Mesenchymal stem cell (in vitro differentiated cells and primary cell): ENCODE measurements around the gene PDE4B.

Source experiments
- DNase-seq: peaks from one replicate; pipeline ENCODE4 v3.0.0-alpha.2; 2013
- H2AFZ ChIP-seq: one replicate; pipeline ENCODE4 v1.6.1; 2013; ENCODE audit warnings: low read depth, mild to moderate bottlenecking, control low read depth, inconsistent platforms, low read length, moderate library complexity
- H2AK5ac ChIP-seq: 2 replicates; pipeline ENCODE4 v1.6.1; 2013; ENCODE audit warnings: low read length, moderate library complexity, mild to moderate bottlenecking, inconsistent platforms; ENCODE audit not compliant: severe bottlenecking
- H2BK120ac ChIP-seq: one replicate; pipeline ENCODE4 v1.6.1; 2013; ENCODE audit warnings: low read depth, mild to moderate bottlenecking, inconsistent platforms, low read length, moderate library complexity
- H2BK12ac ChIP-seq, 2 experiments: one replicate each; pipeline ENCODE4 v1.6.1; 2013; ENCODE audit warnings: inconsistent platforms in 2 of 2, low read length in 2 of 2, mild to moderate bottlenecking in 2 of 2, moderate library complexity in 2 of 2, control low read depth in 1 of 2
- H2BK15ac ChIP-seq: one replicate; pipeline ENCODE4 v1.6.1; 2013; ENCODE audit warnings: mild to moderate bottlenecking, low read depth, inconsistent platforms; ENCODE audit not compliant: poor library complexity, severe bottlenecking
- H2BK5ac ChIP-seq: 2 replicates; pipeline ENCODE4 v1.6.1; 2013; ENCODE audit warnings: low read depth, mild to moderate bottlenecking, low read length, control low read depth, inconsistent platforms; ENCODE audit not compliant: poor library complexity, severe bottlenecking
- H3K14ac ChIP-seq, 2 experiments: one replicate each; pipeline ENCODE4 v1.6.1; 2013; ENCODE audit warnings: inconsistent platforms in 2 of 2, low read length in 2 of 2, control low read depth in 1 of 2, mild to moderate bottlenecking in 1 of 2, moderate library complexity in 1 of 2
- H3K18ac ChIP-seq, 2 experiments: one replicate each; pipeline ENCODE4 v1.6.1; 2013; ENCODE audit warnings: inconsistent platforms in 2 of 2, low read length in 2 of 2, control low read depth in 1 of 2, low read depth in 1 of 2, mild to moderate bottlenecking in 1 of 2
- H3K23ac ChIP-seq, 2 experiments: one replicate each; pipeline ENCODE4 v1.6.1; 2013; ENCODE audit warnings: inconsistent platforms in 2 of 2, low read length in 2 of 2, mild to moderate bottlenecking in 2 of 2, moderate library complexity in 2 of 2, control low read depth in 1 of 2
- H3K27ac ChIP-seq: 2 replicates; pipeline ENCODE4 v1.5.1; 2013; ENCODE audit warnings: mild to moderate bottlenecking, moderate library complexity, low read length, control low read depth, inconsistent platforms; ENCODE audit not compliant: poor library complexity, severe bottlenecking
- H3K27me3 ChIP-seq, 2 experiments: 2 replicates each; pipeline versions ENCODE4 v1.6.1 to v1.7.0; 2013; ENCODE audit warnings: low read length in 2 of 2, mild to moderate bottlenecking in 2 of 2, moderate library complexity in 2 of 2, control low read depth in 1 of 2, inconsistent platforms in 1 of 2; ENCODE audit not compliant: control insufficient read depth in 1 of 2, insufficient read depth in 1 of 2
- H3K36me3 ChIP-seq, 2 experiments: 2 replicates each; pipeline versions ENCODE4 v1.6.1 to v1.7.0; 2013; ENCODE audit warnings: low read length in 2 of 2, control low read depth in 1 of 2, inconsistent platforms in 1 of 2, low read depth in 1 of 2, mild to moderate bottlenecking in 1 of 2; ENCODE audit not compliant: insufficient read depth in 2 of 2, control insufficient read depth in 1 of 2
- H3K4ac ChIP-seq, 2 experiments: one replicate each; pipeline ENCODE4 v1.6.1; 2013; ENCODE audit warnings: inconsistent platforms in 2 of 2, low read length in 2 of 2, mild to moderate bottlenecking in 2 of 2, moderate library complexity in 2 of 2, control low read depth in 1 of 2, low read depth in 1 of 2
- H3K4me1 ChIP-seq: 2 replicates; pipeline ENCODE4 v1.6.1; 2013; ENCODE audit warnings: low read depth, low read length, control low read depth; ENCODE audit not compliant: control insufficient read depth, insufficient read depth
- H3K4me2 ChIP-seq: 2 replicates; pipeline ENCODE4 v1.6.1; 2013; ENCODE audit warnings: low read length, mild to moderate bottlenecking, inconsistent platforms; ENCODE audit not compliant: poor library complexity, severe bottlenecking
- H3K4me3 ChIP-seq, 2 experiments: 2 replicates each; pipeline versions ENCODE4 v1.5.1 to v1.7.0; 2013; ENCODE audit warnings: low read length in 2 of 2, mild to moderate bottlenecking in 2 of 2, control low read depth in 1 of 2, low read depth in 1 of 2; ENCODE audit not compliant: insufficient read depth in 1 of 2
- H3K79me1 ChIP-seq: replicated peaks from 2 replicates; pipeline ENCODE4 v1.6.1; 2013; ENCODE audit warnings: mild to moderate bottlenecking, control low read depth, low read length, inconsistent platforms; ENCODE audit not compliant: poor library complexity, severe bottlenecking
- H3K9ac ChIP-seq: 2 replicates; pipeline ENCODE4 v1.7.0; 2013; ENCODE audit warnings: mild to moderate bottlenecking, low read length, moderate library complexity
- H3K9me3 ChIP-seq: 2 replicates; pipeline ENCODE4 v1.7.0; 2013; ENCODE audit warnings: mild to moderate bottlenecking, low read length; ENCODE audit not compliant: control insufficient read depth
- H4K8ac ChIP-seq: one replicate; pipeline ENCODE4 v1.6.1; 2013; ENCODE audit warnings: inconsistent platforms, mild to moderate bottlenecking, low read length, moderate library complexity
- H4K91ac ChIP-seq: one replicate; pipeline ENCODE4 v1.6.1; 2013; ENCODE audit warnings: mild to moderate bottlenecking, low read length, inconsistent platforms
- WGBS: methylation state at CpG from one replicate; pipeline ENCODE4 v1.1.7; 2013; ENCODE audit warnings: mixed read lengths; 5-methylcytosine and 5-hydroxymethylcytosine counted together

PDE4B gene

DNA sequence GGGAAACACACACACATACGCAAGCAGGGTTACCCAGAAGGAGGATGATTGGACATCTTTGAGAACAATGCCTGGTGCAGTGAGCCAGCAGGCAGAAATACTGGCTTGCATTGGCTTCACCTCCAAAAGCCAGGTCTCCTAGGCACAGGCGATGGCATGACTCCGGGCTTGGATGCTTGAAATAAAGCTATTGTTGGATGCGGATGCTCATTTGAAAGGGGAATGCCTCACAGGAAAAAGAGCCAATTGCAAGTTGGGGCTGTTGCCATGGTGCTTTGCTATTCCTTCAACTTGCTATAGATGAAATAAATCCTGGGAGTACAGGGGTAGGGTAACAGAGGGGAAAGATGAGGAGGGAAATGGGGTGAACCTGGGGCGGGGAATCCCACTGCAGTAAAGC, 560.6 kb downstream of the PDE4B start:
- no peak overlapping the region for H3K14ac ChIP-seq
- H3K36me3 ChIP-seq: no peaks in the 10 kb centered on the region
- no peaks in the 10 kb centered on the region for H3K27me3 ChIP-seq
- H3K4ac ChIP-seq: peak overlapping the region in 1 of 2 experiments; percentile 73
- H3K18ac ChIP-seq: peak overlapping the region; percentile 33 to 56
- 77% methylated on average over 5 of the region's 5 CpGs for WGBS
- H4K8ac ChIP-seq: peak overlapping the region; percentile 71
- no peak overlapping the region for H3K27ac ChIP-seq
- H4K91ac ChIP-seq: no peak overlapping the region
- H2AK5ac ChIP-seq: peak overlapping the region; percentile 13
- H3K4me1 ChIP-seq: peaks cover 2% of the 10 kb centered on the region
- no peak for DNase-seq
- peak overlapping the region in 1 of 2 experiments; percentile 54 for H2BK12ac ChIP-seq
- no peak overlapping the region for H3K4me2 ChIP-seq
- H3K4me3 ChIP-seq: no peak overlapping the region
- no peaks in the 10 kb centered on the region for H3K9me3 ChIP-seq
- H3K23ac ChIP-seq: no peak overlapping the region
- no peak overlapping the region for H2BK120ac ChIP-seq
- no peak overlapping the region for H3K9ac ChIP-seq
- H3K79me1 ChIP-seq: no peaks in the 10 kb centered on the region
- no peak overlapping the region for H2BK5ac ChIP-seq
- no peak overlapping the region for H2BK15ac ChIP-seq
- peak overlapping the region; percentile 18 for H2AFZ ChIP-seq

DNA sequence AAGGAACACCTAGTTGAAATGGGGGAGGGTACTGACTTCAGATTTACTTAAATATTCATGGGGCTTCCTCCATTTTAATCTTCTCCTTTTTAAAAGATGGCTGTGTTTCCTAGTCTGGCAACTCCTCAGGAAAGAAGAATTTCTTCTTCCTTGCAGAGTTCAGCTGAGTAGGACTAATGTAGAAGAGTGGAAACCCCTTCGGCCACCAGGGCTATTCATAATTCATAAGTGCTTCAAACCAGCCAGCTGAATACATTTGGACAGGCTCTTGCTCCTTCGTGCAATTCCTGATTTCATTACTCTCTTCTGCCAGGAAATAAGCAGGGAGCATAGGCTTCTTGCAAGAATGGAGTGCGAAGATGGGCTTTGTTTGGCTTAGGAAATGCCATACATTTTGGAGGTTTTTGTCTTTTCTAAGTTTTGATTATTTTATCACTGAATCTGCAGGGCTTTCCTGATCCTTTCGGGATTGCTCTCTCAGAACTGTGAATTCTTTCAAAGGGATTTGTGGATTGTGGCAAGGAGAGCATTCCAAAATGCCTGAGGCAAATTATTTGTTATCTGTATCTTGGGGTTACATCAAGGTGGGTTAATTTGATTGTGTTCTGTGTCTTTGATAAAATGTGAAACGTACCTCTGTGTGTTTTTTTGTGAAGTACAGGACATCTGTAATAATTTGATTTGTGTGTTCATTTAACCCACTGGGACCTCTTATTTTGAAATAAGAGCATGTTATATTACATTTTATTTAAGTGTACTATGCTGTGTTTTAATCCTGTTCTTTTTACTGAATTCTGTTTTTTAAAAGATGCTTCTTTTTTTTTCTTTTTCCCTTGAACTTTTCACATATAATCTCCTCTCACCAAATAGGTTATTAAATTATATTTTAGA, 561.9 kb downstream of the PDE4B start:
- no peak overlapping the region for H2BK120ac ChIP-seq
- peak overlapping the region; percentile 3 for H3K27ac ChIP-seq
- H3K4ac ChIP-seq: no peak overlapping the region
- DNase-seq: peak; percentile 41
- no peak overlapping the region for H2AK5ac ChIP-seq
- H2BK12ac ChIP-seq: no peak overlapping the region
- no peaks in the 10 kb centered on the region for H3K79me1 ChIP-seq
- H3K27me3 ChIP-seq: no peaks in the 10 kb centered on the region
- peaks cover 2% of the 10 kb centered on the region for H3K4me1 ChIP-seq
- H3K18ac ChIP-seq: no peak overlapping the region
- H4K91ac ChIP-seq: no peak overlapping the region
- H3K36me3 ChIP-seq: no peaks in the 10 kb centered on the region
- WGBS: 16% methylated on average over 5 of the region's 5 CpGs
- peak overlapping the region; percentile 32 for H3K4me2 ChIP-seq
- no peaks in the 10 kb centered on the region for H3K9me3 ChIP-seq
- H2BK15ac ChIP-seq: no peak overlapping the region
- no peak overlapping the region for H3K14ac ChIP-seq
- no peak overlapping the region for H4K8ac ChIP-seq
- H3K23ac ChIP-seq: no peak overlapping the region
- peak overlapping the region in 1 of 2 experiments; percentile 19 for H3K4me3 ChIP-seq
- peak overlapping the region; percentile 23 for H3K9ac ChIP-seq
- H2AFZ ChIP-seq: no peak overlapping the region
- no peak overlapping the region for H2BK5ac ChIP-seq

DNA sequence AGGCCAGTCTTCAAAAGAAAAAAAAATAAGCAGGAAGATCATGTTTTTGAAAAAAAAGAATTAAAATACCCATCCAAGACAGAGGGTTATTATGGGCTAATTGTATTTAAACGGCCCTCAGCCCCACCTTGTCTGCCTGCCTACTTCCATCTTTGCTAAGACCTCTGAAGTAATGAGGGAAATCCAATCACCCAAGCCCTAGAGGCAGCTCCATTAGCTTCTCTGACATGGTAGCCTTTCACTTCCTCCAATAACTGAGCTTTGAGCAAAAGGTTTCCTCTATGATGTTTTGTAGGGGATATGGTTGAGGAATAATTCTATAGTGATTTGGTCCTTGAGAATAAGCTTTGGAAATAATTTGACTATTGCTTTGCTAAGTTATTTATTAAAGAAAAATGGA, 563.1 kb downstream of the PDE4B start:
- H3K36me3 ChIP-seq: no peaks in the 10 kb centered on the region
- no peak overlapping the region for H4K91ac ChIP-seq
- WGBS: 63% methylated on average over 1 of the region's 1 CpG
- H3K18ac ChIP-seq: no peak overlapping the region
- H3K27me3 ChIP-seq: no peaks in the 10 kb centered on the region
- H3K4me2 ChIP-seq: no peak overlapping the region
- H3K4ac ChIP-seq: no peak overlapping the region
- no peaks in the 10 kb centered on the region for H3K79me1 ChIP-seq
- no peak overlapping the region for H3K27ac ChIP-seq
- H3K4me3 ChIP-seq: no peak overlapping the region
- H2BK15ac ChIP-seq: no peak overlapping the region
- H4K8ac ChIP-seq: no peak overlapping the region
- H2AK5ac ChIP-seq: no peak overlapping the region
- H2BK12ac ChIP-seq: no peak overlapping the region
- H2BK5ac ChIP-seq: no peak overlapping the region
- H3K9ac ChIP-seq: no peak overlapping the region
- H3K9me3 ChIP-seq: no peaks in the 10 kb centered on the region
- no peak overlapping the region for H2BK120ac ChIP-seq
- no peak overlapping the region for H3K23ac ChIP-seq
- no peak for DNase-seq
- no peak overlapping the region for H3K14ac ChIP-seq
- H3K4me1 ChIP-seq: peaks cover 1% of the 10 kb centered on the region
- H2AFZ ChIP-seq: no peak overlapping the region

DNA sequence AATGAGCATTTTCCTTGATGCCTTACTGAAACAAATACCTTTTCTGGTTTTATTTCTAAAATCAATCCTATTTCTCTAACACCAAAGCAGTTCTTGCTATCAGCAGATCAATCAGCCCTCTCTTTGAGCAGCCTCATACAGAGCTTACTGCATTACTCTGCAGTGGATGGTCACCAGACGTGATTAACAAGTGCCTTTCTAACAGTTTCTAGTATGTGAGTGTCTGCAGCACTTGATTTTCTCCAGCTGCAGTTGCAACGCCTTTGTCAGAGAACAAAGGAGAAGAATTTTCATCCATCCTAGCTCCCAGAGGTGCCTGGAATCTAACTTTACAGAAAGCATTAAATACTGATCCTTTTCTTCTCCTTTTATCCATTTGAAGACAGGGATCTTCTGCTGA, 563.9 kb downstream of the PDE4B start:
- H3K18ac ChIP-seq: no peak overlapping the region
- no peaks in the 10 kb centered on the region for H3K36me3 ChIP-seq
- no peak for DNase-seq
- H3K4ac ChIP-seq: no peak overlapping the region
- no peak overlapping the region for H4K8ac ChIP-seq
- H3K79me1 ChIP-seq: no peaks in the 10 kb centered on the region
- no peak overlapping the region for H3K4me2 ChIP-seq
- no peak overlapping the region for H2BK5ac ChIP-seq
- H2AFZ ChIP-seq: no peak overlapping the region
- H3K4me3 ChIP-seq: no peak overlapping the region
- no peak overlapping the region for H3K9ac ChIP-seq
- H3K4me1 ChIP-seq: peaks cover 1% of the 10 kb centered on the region
- no peak overlapping the region for H3K14ac ChIP-seq
- no peak overlapping the region for H2BK15ac ChIP-seq
- H2BK120ac ChIP-seq: no peak overlapping the region
- 38% methylated on average over 2 of the region's 2 CpGs for WGBS
- H3K27me3 ChIP-seq: no peaks in the 10 kb centered on the region
- no peak overlapping the region for H3K27ac ChIP-seq
- H4K91ac ChIP-seq: no peak overlapping the region
- H3K9me3 ChIP-seq: no peaks in the 10 kb centered on the region
- H2AK5ac ChIP-seq: no peak overlapping the region
- H2BK12ac ChIP-seq: no peak overlapping the region
- H3K23ac ChIP-seq: no peak overlapping the region
